Esophagus squamous epithelium (tissue), 4 donors: ENCODE results near the gene SNX5.

Experiments used
- POLR2A ChIP-seq, 4 donors: fragments of 450-650 bp; IDR thresholded peaks; one replicate each; pipeline ENCODE4 v1.6.1; 2017; ENCODE audit warnings: antibody characterized with exemption in 4 of 4, mild to moderate bottlenecking in 4 of 4, moderate library complexity in 3 of 4
- TF ChIP-seq, protein P1 (sequence below), 6 experiments: fragments of 450-650 bp in 4 of 6; fragments of 200-600 bp in 2 of 6; sonication (generic) in 2 of 6; IDR thresholded peaks; one replicate each; pipeline ENCODE4 v1.5.1; 2016 to 2019; ENCODE audit warnings: antibody characterized with exemption in 6 of 6, mild to moderate bottlenecking in 4 of 6, moderate library complexity in 4 of 6

GRCh38 chr20:17946572-17947473 lies 21.8 kb downstream of the SNX5 start:
- TF ChIP-seq, protein P1, sequence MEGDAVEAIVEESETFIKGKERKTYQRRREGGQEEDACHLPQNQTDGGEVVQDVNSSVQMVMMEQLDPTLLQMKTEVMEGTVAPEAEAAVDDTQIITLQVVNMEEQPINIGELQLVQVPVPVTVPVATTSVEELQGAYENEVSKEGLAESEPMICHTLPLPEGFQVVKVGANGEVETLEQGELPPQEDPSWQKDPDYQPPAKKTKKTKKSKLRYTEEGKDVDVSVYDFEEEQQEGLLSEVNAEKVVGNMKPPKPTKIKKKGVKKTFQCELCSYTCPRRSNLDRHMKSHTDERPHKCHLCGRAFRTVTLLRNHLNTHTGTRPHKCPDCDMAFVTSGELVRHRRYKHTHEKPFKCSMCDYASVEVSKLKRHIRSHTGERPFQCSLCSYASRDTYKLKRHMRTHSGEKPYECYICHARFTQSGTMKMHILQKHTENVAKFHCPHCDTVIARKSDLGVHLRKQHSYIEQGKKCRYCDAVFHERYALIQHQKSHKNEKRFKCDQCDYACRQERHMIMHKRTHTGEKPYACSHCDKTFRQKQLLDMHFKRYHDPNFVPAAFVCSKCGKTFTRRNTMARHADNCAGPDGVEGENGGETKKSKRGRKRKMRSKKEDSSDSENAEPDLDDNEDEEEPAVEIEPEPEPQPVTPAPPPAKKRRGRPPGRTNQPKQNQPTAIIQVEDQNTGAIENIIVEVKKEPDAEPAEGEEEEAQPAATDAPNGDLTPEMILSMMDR (IDR thresholded peaks at IDR 0.05) = no peak
- TF ChIP-seq POLR2A (IDR thresholded peaks at IDR 0.05) = no peak
